ENCODE results near the gene PPP1R9B. TPM values are rescaled to one million over a fixed set of nuclear protein-coding genes. Genes with fewer than 3 reads are reported as not detected.

Gene PPP1R9B
- total RNA-seq, 1 experiment from 2014 or later, result 112 TPM

- no peak overlapping the region for H3K4me3 ChIP-seq (replicated peaks in 1 of 2; ENCODE audit: low read depth in 1 of 2, low read length in 2 of 2)
- H3K9me2 ChIP-seq (ENCODE audit: insufficient read depth), result no peaks in the 10 kb centered on the region
- no peaks in the 10 kb centered on the region for H4K20me1 ChIP-seq (ENCODE audit: insufficient read depth)
- CTCF ChIA-PET, result interaction anchor here (0.6 to 2.5 kb wide), 8 partner anchors 8 to 280 kb away, joined by 3 to 9 read pairs (median 5); partner anchors contain the start of gene PDK2
- H2AFZ ChIP-seq (ENCODE audit: low read depth, low read length, poor library complexity, severe bottlenecking), result no peak overlapping the region
- no peaks in the 10 kb centered on the region for H3K79me2 ChIP-seq (ENCODE audit: insufficient read depth, low read length)
- peaks cover 20 to 53% of the 10 kb centered on the region in 2 experiments for H3K4me1 ChIP-seq (ENCODE audit: control insufficient read depth in 1 of 2, insufficient read depth in 2 of 2, low read length in 2 of 2)
- RAD21 ChIA-PET (ENCODE audit: low non-redundant PET in 1 of 2, low total read pairs in 2 of 2, uncharacterized antibody in 2 of 2, unreplicated experiment in 2 of 2), result interaction anchor here (0.5 to 1.3 kb wide), 2 partner anchors 32 to 35 kb away, joined by 4 to 7 read pairs; no protein-coding TSS in a partner anchor
- TF ChIP-seq TCF7L2 (IDR thresholded peaks at IDR 0.05; ENCODE audit: borderline replicate concordance, extremely low read depth, insufficient read depth, insufficient read length), result no peak
- TF ChIP-seq EZH2 (IDR thresholded peaks at IDR 0.05), result no peak
- no peak for TF ChIP-seq ELF1 (IDR thresholded peaks at IDR 0.05; ENCODE audit: borderline replicate concordance, low read depth)
- no peak for TF ChIP-seq RAD21 (IDR thresholded peaks at IDR 0.05; ENCODE audit: low read depth)
- TF ChIP-seq JUND (IDR thresholded peaks at IDR 0.05), result no peak
- TF ChIP-seq SP1 (IDR thresholded peaks at IDR 0.05; ENCODE audit: low read depth), result no peak
- no peak for TF ChIP-seq FOSL1 (IDR thresholded peaks at IDR 0.05; ENCODE audit: low read depth)
- no peak for TF ChIP-seq REST (IDR thresholded peaks at IDR 0.05; ENCODE audit: low read depth)
- no peak for TF ChIP-seq POLR2AphosphoS5 (IDR thresholded peaks at IDR 0.05; ENCODE audit: low read depth, low read length)
- no peak for TF ChIP-seq POLR2A (IDR thresholded peaks at IDR 0.05; ENCODE audit: borderline replicate concordance, extremely low read depth, insufficient read depth, insufficient read length)
- TF ChIP-seq ZFX (IDR thresholded peaks at IDR 0.05), result no peak
- H3K9ac ChIP-seq (ENCODE audit: low read length), result no peak overlapping the region
- intact Hi-C loops (cut with micrococcal nuclease), result no loop called here
- no peak overlapping the region for H3K4me2 ChIP-seq (ENCODE audit: low read length)
- no TSS peak for BruUV-seq (replicated peaks)
- H3K27ac ChIP-seq (ENCODE audit: low read depth, low read length), result no peak overlapping the region; the same call in 1 of the 2 replicates
- DNase-seq (ENCODE audit: low read depth, low spot score), result no peak
- no peaks in the 10 kb centered on the region for H3K27me3 ChIP-seq (ENCODE audit: insufficient read depth, low read length)
- H3K36me3 ChIP-seq (ENCODE audit: control insufficient read depth in 1 of 2, insufficient read depth in 2 of 2, low read length in 2 of 2), result no peaks in the 10 kb centered on the region
- POLR2A ChIA-PET, result interaction anchor here (1.1 kb wide), 2 partner anchors 13 to 14 kb away, joined by 3 to 9 read pairs; no protein-coding TSS in a partner anchor
- no peak for ATAC-seq
- H3K9me3 ChIP-seq (ENCODE audit: control insufficient read depth in 1 of 2, insufficient read depth in 1 of 2, low read depth in 1 of 2, low read length in 2 of 2), result no peaks in the 10 kb centered on the region
These were observed 15.0 kb upstream of the PPP1R9B start for GRCh38 chr17:50165466-50165865.

Data from HCT116 (cell line).